ENCODE data around the gene IFNA5. TPM values are rescaled to one million over a fixed set of nuclear protein-coding genes. Genes with fewer than 3 reads are reported as not detected.

Gene IFNA5
- total RNA-seq, 1 donor from 2014 or later = not detected

GRCh38 chr9:21265421-21266189 is 39.5 kb downstream of the IFNA5 start:
- ChIA-PET POLR2A (no interaction called here), CTCF (interaction anchor here (1.4 kb wide), 1 partner anchor 13 kb away, joined by 4 read pairs; no protein-coding TSS in a partner anchor)
- no peak for TF ChIP-seq CTCF (IDR thresholded peaks at IDR 0.05)
- H3K4me3 Mint-ChIP-seq = no peak overlapping the region
- H3K4me1 Mint-ChIP-seq = peaks cover 29% of the 10 kb centered on the region
- intact Hi-C loops (cut with micrococcal nuclease) = no loop called here
- no peak overlapping the region for H3K27ac Mint-ChIP-seq
- DNase-seq (no peak), ATAC-seq (ENCODE audit: low read depth) (no peak)
- peaks cover 10% of the 10 kb centered on the region for H3K27me3 Mint-ChIP-seq
- no peaks in the 10 kb centered on the region for H3K9me3 Mint-ChIP-seq
- H3K36me3 Mint-ChIP-seq (ENCODE audit: low read depth) = no peaks in the 10 kb centered on the region

GRCh38 chr9:21255538-21256212 is 49.4 kb downstream of the IFNA5 start:
- Mint-ChIP-seq H3K27me3 (peaks cover 16% of the 10 kb centered on the region), H3K4me3 (no peak overlapping the region), H3K27ac (no peak overlapping the region), H3K36me3 (ENCODE audit: low read depth) (no peaks in the 10 kb centered on the region), H3K9me3 (no peaks in the 10 kb centered on the region), H3K4me1 (peaks cover 4% of the 10 kb centered on the region)
- intact Hi-C loops (cut with micrococcal nuclease) = no loop called here
- ChIA-PET POLR2A (no interaction called here), CTCF (no interaction called here)
- no peak for ATAC-seq (ENCODE audit: low read depth)
- no peak for TF ChIP-seq CTCF (IDR thresholded peaks at IDR 0.05)
- no peak for DNase-seq

Other genes starting within 250 kb of the IFNA5 start
- not detected in 2 replicates for gene IFNB1, start 227.4 kb downstream of the IFNA5 start, total RNA-seq
- not detected in 2 replicates for gene IFNW1, start 163.5 kb downstream of the IFNA5 start, total RNA-seq
- not detected in 2 replicates for gene IFNA21, start 138.7 kb downstream of the IFNA5 start, total RNA-seq
- gene IFNA4, start 117.7 kb downstream of the IFNA5 start, total RNA-seq = not detected in 2 replicates
- not detected in 2 replicates for gene IFNA7, start 103.1 kb downstream of the IFNA5 start, total RNA-seq
- gene IFNA10, start 98.2 kb downstream of the IFNA5 start, total RNA-seq = not detected in 2 replicates
- gene IFNA16, start 88.0 kb downstream of the IFNA5 start, total RNA-seq = not detected in 2 replicates
- not detected in 2 replicates for gene IFNA17, start 77.1 kb downstream of the IFNA5 start, total RNA-seq
- gene IFNA14, start 65.3 kb downstream of the IFNA5 start, total RNA-seq = not detected in 2 replicates
- gene KLHL9, start 30.1 kb upstream of the IFNA5 start, total RNA-seq = 13.1 and 13.8 TPM in 2 replicates
- gene IFNA6, start 45.6 kb upstream of the IFNA5 start, total RNA-seq = not detected in 2 replicates
- not detected in 2 replicates for gene IFNA13, start 62.7 kb upstream of the IFNA5 start, total RNA-seq
- gene IFNA2, start 80.1 kb upstream of the IFNA5 start, total RNA-seq = not detected in 2 replicates
- gene IFNA8, start 103.8 kb upstream of the IFNA5 start, total RNA-seq = not detected in 2 replicates
- gene IFNA1, start 135.1 kb upstream of the IFNA5 start, total RNA-seq = not detected in 2 replicates
- not detected in 2 replicates for gene IFNE, start 177.0 kb upstream of the IFNA5 start, total RNA-seq